Stimulated activated CD4-positive, alpha-beta T cell treated with anti-CD3 and anti-CD28 coated beads, Interleukin-12 subunit alpha, Interleukin-12 subunit beta, amount 100 ng/mL, for 24 hours (primary cell): Measurements from ENCODE around the gene PUS7L.
"Not testable (repeated sequence)": the region's sequence is repeated elsewhere in the genome, so short reads cannot be mapped to it uniquely, and the experiment has no call there.

Source experiments
- DNase-seq, 2 experiments: peaks; one replicate each; pipeline ENCODE4 v3.0.0-alpha.2; 2020; ENCODE audit warnings: low read depth in 2 of 2

PUS7L gene

GRCh38 chr12:43758728-43759563, at the start of gene PUS7L, which contains the start of gene IRAK4:
TSS of gene PUS7L (minus strand) at chr12:43758790. CDS start at chr12:43755245, 3,545 bp downstream.
TSS of gene IRAK4 (plus strand) at chr12:43758951. CDS start at chr12:43768112, 9,161 bp downstream.
- DNase-seq, result peak; percentile 91 to 93

- no peak for DNase-seq
These were observed 48.8 kb upstream of the PUS7L start for GRCh38 chr12:43807386-43807785.

- DNase-seq, result no peak
These were observed 48.1 kb upstream of the PUS7L start for GRCh38 chr12:43806737-43807072.

GRCh38 chr12:43805860-43806736, 47.5 kb upstream of the PUS7L start, which contains the start of gene TWF1:
TSS of gene TWF1 (minus strand) at chr12:43806317. CDS start at chr12:43806245, 72 bp downstream.
- peak; percentile 70 to 76 for DNase-seq

GRCh38 chr12:43805149-43805859, 46.7 kb upstream of the PUS7L start:
- no peak for DNase-seq

- DNase-seq, result no peak
These were observed 39.1 kb upstream of the PUS7L start for GRCh38 chr12:43797561-43798217.

GRCh38 chr12:43795716-43796280, 37.2 kb upstream of the PUS7L start:
- DNase-seq, result no peak

GRCh38 chr12:43789941-43790340, 31.4 kb upstream of the PUS7L start:
- no peak for DNase-seq

- no peak for DNase-seq
These were observed 28.5 kb upstream of the PUS7L start for GRCh38 chr12:43786899-43787693.

- no peak for DNase-seq
These were observed 17.9 kb upstream of the PUS7L start for GRCh38 chr12:43776498-43776897.

GRCh38 chr12:43766291-43766690, 7.7 kb upstream of the PUS7L start:
- no peak for DNase-seq

- DNase-seq, result no peak
These were observed 5.9 kb upstream of the PUS7L start for GRCh38 chr12:43764528-43764927.

GRCh38 chr12:43763769-43764168, 5.2 kb upstream of the PUS7L start:
- DNase-seq, result no peak

GRCh38 chr12:43762596-43762995, 4.0 kb upstream of the PUS7L start:
- DNase-seq, result no peak

- no peak for DNase-seq
These were observed 2.9 kb upstream of the PUS7L start for GRCh38 chr12:43761500-43761899.

- no peak for DNase-seq
These were observed 1.8 kb upstream of the PUS7L start for GRCh38 chr12:43760396-43760795.

- peak in 1 of 2 experiments; percentile 0 for DNase-seq
These were observed 303 bp downstream of the PUS7L start for GRCh38 chr12:43758247-43758727.

GRCh38 chr12:43754015-43754414, 4.6 kb downstream of the PUS7L start:
- DNase-seq, result no peak

- DNase-seq, result not testable (repeated sequence)
These were observed 7.2 kb downstream of the PUS7L start for GRCh38 chr12:43751360-43751759.

GRCh38 chr12:43750814-43751213, 7.8 kb downstream of the PUS7L start:
- DNase-seq, result no peak
